Transverse colon (tissue), 4 donors: ENCODE measurements around the gene SNX8. TPM values are rescaled to one million over a fixed set of nuclear protein-coding genes. Genes with fewer than 3 reads are reported as not detected.

Experiments used
- DNase-seq: peaks from one replicate; pipeline ENCODE4 v3.0.0-alpha.2; 2019
- H3K27ac ChIP-seq, 4 donors: fragments of 200-600 bp; sonication (generic); 2 replicates each; pipeline ENCODE4 v1.5.1; 2016 to 2018; ENCODE audit warnings: inconsistent platforms in 4 of 4
- H3K27me3 ChIP-seq: fragments of 200-600 bp; sonication (generic); 2 replicates; pipeline ENCODE4 v1.5.1; 2017; ENCODE audit warnings: inconsistent platforms
- H3K36me3 ChIP-seq, 4 donors: fragments of 200-600 bp; sonication (generic); 2 replicates each; pipeline ENCODE4 v1.5.1; 2017 to 2019; ENCODE audit warnings: inconsistent platforms in 4 of 4
- H3K4me1 ChIP-seq, 4 donors: fragments of 200-600 bp; sonication (generic); 2 replicates each; pipeline ENCODE4 v1.5.1; 2017 to 2020; ENCODE audit warnings: inconsistent platforms in 4 of 4
- H3K4me3 ChIP-seq, 4 donors: fragments of 200-600 bp; sonication (generic); 1 replicate in 1 of 4; 2 replicates in 3 of 4; pipeline versions ENCODE4 v1.5.1 to v1.6.1; 2017 to 2019; ENCODE audit warnings: inconsistent platforms in 4 of 4
- H3K9me3 ChIP-seq, 2 donors: fragments of 200-600 bp; sonication (generic); 2 replicates each; pipeline ENCODE4 v1.5.1; 2017 to 2019; ENCODE audit warnings: inconsistent platforms in 2 of 2
- EP300 ChIP-seq: sonication (generic); formaldehyde crosslinking; IDR thresholded peaks from one replicate; pipeline ENCODE4 v1.6.1; 2017; ENCODE audit warnings: antibody characterized with exemption, low read depth
- POLR2A ChIP-seq: fragments of 450-650 bp; IDR thresholded peaks from one replicate; pipeline ENCODE4 v1.6.1; 2016; ENCODE audit warnings: antibody characterized with exemption, mild to moderate bottlenecking, moderate library complexity
- POLR2AphosphoS5 ChIP-seq, 3 donors: sonication (generic); formaldehyde crosslinking; IDR thresholded peaks; one replicate each; pipeline ENCODE4 v1.6.1; 2016; ENCODE audit warnings: antibody characterized with exemption in 3 of 3
- WGBS, 2 donors: methylation state at CpG; one replicate each; pipeline ENCODE4 v1.1.5; 2018; ENCODE audit warnings: low coverage in 1 of 2; 5-methylcytosine and 5-hydroxymethylcytosine counted together
- in situ Hi-C, 4 donors: fragments of 200-750 bp; cut with MboI; loops; one replicate each; pipeline versions ENCODE4 v1.15.0 to v1.15.1; 2017; ENCODE audit warnings: low sequenced_read_pairs in 3 of 4, low pct_ligation_motif_present in 1 of 4, low pct_unique_long_range_greater_than_20kb in 1 of 4
- intact Hi-C: fragments of 100-400 bp; cut with DNase I; formaldehyde crosslinking; loops from one replicate; pipeline ENCODE4 v1.15.1; 2023; ENCODE audit warnings: low total_unique reads
- total RNA-seq, 4 donors: library from RNA; depleted of rRNA; stranded (reverse); fragments of >200 nt; gene quantifications; one replicate each; pipeline ENCODE4 v1.1.0, GENCODE V29; 2016
- TF ChIP-seq, protein P1 (sequence below), 5 experiments: fragments of 200-600 bp in 3 of 5; fragments of 450-650 bp in 2 of 5; sonication (generic) in 3 of 5; IDR thresholded peaks; 1 replicate in 2 of 5; 2 replicates in 3 of 5; pipeline ENCODE4 v1.5.1; 2016 to 2017; ENCODE audit warnings: antibody characterized with exemption in 5 of 5, inconsistent platforms in 3 of 5, mild to moderate bottlenecking in 2 of 5, moderate library complexity in 1 of 5

Gene SNX8
- total RNA-seq, 4 donors from 2014 or later = 3.8 to 27.3 (median 9.2) TPM

DNA sequence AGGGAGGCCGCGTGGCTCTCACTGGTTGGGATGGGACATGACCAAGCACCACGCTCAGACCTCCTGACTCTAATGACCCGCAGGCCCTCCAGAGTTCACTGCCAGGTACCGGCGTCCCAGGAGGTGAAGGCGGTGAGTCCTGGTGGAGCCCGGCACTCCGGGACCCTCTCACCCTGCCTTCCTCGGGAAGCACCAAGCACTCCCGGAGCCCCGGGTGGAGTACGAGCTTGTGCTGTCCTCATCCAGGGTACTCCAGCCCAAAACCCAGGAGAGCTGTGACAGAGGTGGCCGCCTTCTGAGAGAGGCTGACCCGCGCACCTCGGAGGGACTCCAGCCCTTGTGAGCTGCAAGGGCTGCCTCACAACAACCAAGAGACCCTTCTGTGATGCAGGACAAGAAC, 90.9 kb downstream of the SNX8 start:
- in situ Hi-C loops = loop anchor here in 3 of 4 donors (25.0 kb wide), 2 partner anchors 561 to 636 kb away; partner anchors contain the start of gene ELFN1 (in 2 of the 3)

DNA sequence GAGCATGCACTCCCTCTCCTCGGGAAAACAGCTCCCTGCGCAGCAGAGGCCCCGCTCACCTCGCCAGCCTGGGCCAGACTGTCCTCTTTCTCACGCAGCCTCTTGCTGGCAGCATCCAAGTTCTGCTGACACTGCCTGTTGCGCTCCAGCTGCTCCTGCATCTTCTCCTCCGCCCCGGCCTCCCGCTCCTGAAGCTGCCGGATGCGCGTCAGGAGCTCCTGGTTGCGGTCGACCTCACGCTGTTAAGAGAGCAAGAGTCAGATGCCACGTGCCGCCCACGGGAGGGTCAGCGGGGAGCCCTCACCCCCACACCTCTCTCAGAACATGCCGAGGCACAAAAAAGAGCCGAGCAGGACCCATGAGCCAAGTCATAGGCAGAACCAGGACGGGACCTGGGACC, 91.7 kb downstream of the SNX8 start:
- intact Hi-C loops (no loop called here), in situ Hi-C loops (loop anchor here in 3 of 4 donors (25.0 kb wide), 2 partner anchors 560 to 635 kb away; partner anchors contain the start of gene ELFN1 (in 2 of the 3))
- Histone ChIP-seq H3K4me3 (no peak overlapping the region), H3K27ac (no peak overlapping the region), H3K4me1 (no peaks in the 10 kb centered on the region), H3K36me3 (peaks cover 0 to 9% (median 3%) of the 10 kb centered on the region in 4 donors), H3K9me3 (no peaks in the 10 kb centered on the region), H3K27me3 (no peaks in the 10 kb centered on the region)
- 98% methylated on average over 22 of the region's 22 CpGs; no CpG with 5 or more reads in 1 of the 2 donors for WGBS, 2 donors
- no peak for TF ChIP-seq EP300
- no peak for TF ChIP-seq POLR2A
- TF ChIP-seq, protein P1, sequence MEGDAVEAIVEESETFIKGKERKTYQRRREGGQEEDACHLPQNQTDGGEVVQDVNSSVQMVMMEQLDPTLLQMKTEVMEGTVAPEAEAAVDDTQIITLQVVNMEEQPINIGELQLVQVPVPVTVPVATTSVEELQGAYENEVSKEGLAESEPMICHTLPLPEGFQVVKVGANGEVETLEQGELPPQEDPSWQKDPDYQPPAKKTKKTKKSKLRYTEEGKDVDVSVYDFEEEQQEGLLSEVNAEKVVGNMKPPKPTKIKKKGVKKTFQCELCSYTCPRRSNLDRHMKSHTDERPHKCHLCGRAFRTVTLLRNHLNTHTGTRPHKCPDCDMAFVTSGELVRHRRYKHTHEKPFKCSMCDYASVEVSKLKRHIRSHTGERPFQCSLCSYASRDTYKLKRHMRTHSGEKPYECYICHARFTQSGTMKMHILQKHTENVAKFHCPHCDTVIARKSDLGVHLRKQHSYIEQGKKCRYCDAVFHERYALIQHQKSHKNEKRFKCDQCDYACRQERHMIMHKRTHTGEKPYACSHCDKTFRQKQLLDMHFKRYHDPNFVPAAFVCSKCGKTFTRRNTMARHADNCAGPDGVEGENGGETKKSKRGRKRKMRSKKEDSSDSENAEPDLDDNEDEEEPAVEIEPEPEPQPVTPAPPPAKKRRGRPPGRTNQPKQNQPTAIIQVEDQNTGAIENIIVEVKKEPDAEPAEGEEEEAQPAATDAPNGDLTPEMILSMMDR (IDR thresholded peaks at IDR 0.05) = no peak
- no peak for TF ChIP-seq POLR2AphosphoS5 (IDR thresholded peaks at IDR 0.05)
- DNase-seq = no peak

More for the DNA sequence above, 90.9 kb downstream of the SNX8 start:
- Histone ChIP-seq H3K36me3 (peaks cover 0 to 5% (median 2%) of the 10 kb centered on the region in 4 donors), H3K4me1 (no peaks in the 10 kb centered on the region), H3K4me3 (no peak overlapping the region), H3K9me3 (no peaks in the 10 kb centered on the region), H3K27me3 (no peaks in the 10 kb centered on the region), H3K27ac (no peak overlapping the region)
- intact Hi-C loops = no loop called here
- WGBS, 2 donors = 97% methylated on average over 13 of the region's 17 CpGs; no CpG with 5 or more reads in 1 of the 2 donors
- TF ChIP-seq POLR2AphosphoS5 (IDR thresholded peaks at IDR 0.05) = no peak
- no peak for TF ChIP-seq POLR2A
- TF ChIP-seq, protein P1 (IDR thresholded peaks at IDR 0.05) = no peak
- no peak for TF ChIP-seq EP300
- DNase-seq = no peak

DNA sequence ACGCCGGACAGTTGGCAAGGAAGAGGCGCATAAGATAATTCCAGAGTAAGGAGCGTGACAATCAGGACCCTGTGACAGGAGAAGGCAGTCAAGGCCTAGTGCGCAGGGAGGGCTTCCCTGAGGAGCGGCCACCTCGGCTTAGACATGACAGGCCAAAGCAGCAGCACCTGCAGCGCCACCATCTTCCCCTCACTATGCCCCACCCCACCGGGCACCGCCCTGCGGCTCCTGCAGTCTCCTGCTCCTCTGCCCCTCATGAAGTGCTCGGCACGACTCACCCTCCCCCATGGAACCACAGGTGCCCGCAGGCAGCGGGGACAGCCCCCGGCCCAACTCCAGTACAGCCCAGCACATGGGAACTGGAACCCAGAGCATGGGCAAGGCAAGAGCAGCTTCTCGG, 93.3 kb downstream of the SNX8 start:
- TF ChIP-seq POLR2AphosphoS5 (IDR thresholded peaks at IDR 0.05) (no peak), EP300 (no peak), POLR2A (no peak)
- TF ChIP-seq, protein P1 (IDR thresholded peaks at IDR 0.05) = no peak
- no peak for DNase-seq
- in situ Hi-C loops (loop anchor here in 3 of 4 donors (25.0 kb wide), 2 partner anchors 559 to 634 kb away; partner anchors contain the start of gene ELFN1 (in 2 of the 3)), intact Hi-C loops (no loop called here)
- no peak overlapping the region for H3K4me3 ChIP-seq
- H3K36me3 ChIP-seq = peaks cover 0 to 15% (median 7%) of the 10 kb centered on the region in 4 donors
- WGBS, 2 donors = 91% methylated on average over 17 of the region's 17 CpGs; no CpG with 5 or more reads in 1 of the 2 donors
- H3K27ac ChIP-seq = no peak overlapping the region
- H3K27me3 ChIP-seq = no peaks in the 10 kb centered on the region
- no peaks in the 10 kb centered on the region for H3K9me3 ChIP-seq
- H3K4me1 ChIP-seq = no peaks in the 10 kb centered on the region

DNA sequence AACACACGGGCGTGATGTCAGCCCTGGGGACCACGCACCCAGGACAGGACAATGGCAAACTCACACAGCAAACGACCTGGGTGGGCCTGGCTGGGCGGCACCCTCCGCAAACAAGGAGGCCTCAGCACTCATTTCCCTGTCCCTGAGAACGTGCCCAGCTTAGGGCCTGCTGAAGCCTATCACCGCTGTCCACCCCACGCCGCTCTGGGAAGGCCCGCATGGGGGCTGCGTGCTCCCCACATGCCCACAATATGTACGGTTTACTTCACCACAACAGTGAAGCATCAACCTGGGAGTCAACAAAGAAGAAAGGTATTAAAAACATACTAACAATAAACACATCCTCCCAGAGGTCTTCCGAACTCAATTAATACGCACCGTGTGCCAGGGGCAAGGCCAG, 93.7 kb downstream of the SNX8 start:
- DNase-seq = no peak
- H3K36me3 ChIP-seq = peaks cover 0 to 18% (median 8%) of the 10 kb centered on the region in 4 donors
- H3K27ac ChIP-seq = no peak overlapping the region
- H3K9me3 ChIP-seq = no peaks in the 10 kb centered on the region
- H3K4me1 ChIP-seq = no peaks in the 10 kb centered on the region
- intact Hi-C loops (no loop called here), in situ Hi-C loops (loop anchor here in 3 of 4 donors (25.0 kb wide), 2 partner anchors 558 to 633 kb away; partner anchors contain the start of gene ELFN1 (in 2 of the 3))
- no peak overlapping the region for H3K4me3 ChIP-seq
- TF ChIP-seq POLR2A (no peak), EP300 (no peak), POLR2AphosphoS5 (IDR thresholded peaks at IDR 0.05) (no peak)
- TF ChIP-seq, protein P1 (IDR thresholded peaks at IDR 0.05) = no peak
- no peaks in the 10 kb centered on the region for H3K27me3 ChIP-seq
- 91% methylated on average over 16 of the region's 16 CpGs; no CpG with 5 or more reads in 1 of the 2 donors for WGBS, 2 donors
